Measurements from ENCODE around the gene TEAD1. TPM values are rescaled to one million over a fixed set of nuclear protein-coding genes. Genes with fewer than 3 reads are reported as not detected.

The TEAD1 gene
- polyA plus RNA-seq, 1 donor from 2014 or later: 12.2 TPM

GRCh38 chr11:12829540-12830314 is 155.5 kb downstream of the TEAD1 start:
- no peaks in the 10 kb centered on the region for H4K20me1 ChIP-seq (ENCODE audit: insufficient read depth)
- H3K27ac ChIP-seq (ENCODE audit: low read length): no peak overlapping the region
- TF ChIP-seq MXI1 (conservative IDR thresholded peaks at IDR 0.05; ENCODE audit: poor library complexity, severe bottlenecking) (no peak), EP300 (conservative IDR thresholded peaks at IDR 0.05; ENCODE audit: poor library complexity, severe bottlenecking) (no peak), SMC3 (conservative IDR thresholded peaks at IDR 0.05; ENCODE audit: poor library complexity) (no peak), EZH2 (IDR thresholded peaks at IDR 0.05; ENCODE audit: borderline replicate concordance, insufficient read depth, low read length, poor library complexity, severe bottlenecking) (no peak), CTCF (IDR thresholded peaks at IDR 0.05; ENCODE audit: poor library complexity, severe bottlenecking) (no peak), RAD21 (conservative IDR thresholded peaks at IDR 0.05) (no peak), REST (IDR thresholded peaks at IDR 0.05; ENCODE audit: borderline replicate concordance) (no peak), TAF1 (IDR thresholded peaks at IDR 0.05; ENCODE audit: low read depth) (no peak), POLR2AphosphoS5 (IDR thresholded peaks at IDR 0.05) (no peak)
- H3K9ac ChIP-seq (ENCODE audit: low read length): no peak overlapping the region
- H3K4me3 ChIP-seq (ENCODE audit: low read length): no peak overlapping the region
- no peaks in the 10 kb centered on the region for H3K36me3 ChIP-seq (ENCODE audit: insufficient read depth, low read length)
- no peak overlapping the region for H3K4me2 ChIP-seq (ENCODE audit: low read length)
- no peaks in the 10 kb centered on the region for H3K9me3 ChIP-seq (ENCODE audit: low read length)
- no peak overlapping the region for H2AFZ ChIP-seq (ENCODE audit: low read depth, low read length)
- peaks cover 41% of the 10 kb centered on the region for H3K79me2 ChIP-seq (replicated peaks; ENCODE audit: insufficient read depth, low read length)
- no peaks in the 10 kb centered on the region for H3K27me3 ChIP-seq (ENCODE audit: insufficient read depth, low read depth, low read length)
- no peaks in the 10 kb centered on the region for H3F3A ChIP-seq (ENCODE audit: insufficient read depth, low read length, poor library complexity, severe bottlenecking)
- no peaks in the 10 kb centered on the region for H3K9me2 ChIP-seq (ENCODE audit: insufficient read depth, low read length)

GRCh38 chr11:12831471-12832202 is 157.4 kb downstream of the TEAD1 start:
- H3K9ac ChIP-seq (ENCODE audit: low read length): no peak overlapping the region
- H3K9me3 ChIP-seq (ENCODE audit: low read length): no peaks in the 10 kb centered on the region
- no peak overlapping the region for H3K4me2 ChIP-seq (ENCODE audit: low read length)
- H3K79me2 ChIP-seq (replicated peaks; ENCODE audit: insufficient read depth, low read length): peaks cover 42% of the 10 kb centered on the region
- no peaks in the 10 kb centered on the region for H3F3A ChIP-seq (ENCODE audit: insufficient read depth, low read length, poor library complexity, severe bottlenecking)
- no peak overlapping the region for H2AFZ ChIP-seq (ENCODE audit: low read depth, low read length)
- H4K20me1 ChIP-seq (ENCODE audit: insufficient read depth): no peaks in the 10 kb centered on the region
- H3K27me3 ChIP-seq (ENCODE audit: insufficient read depth, low read depth, low read length): no peaks in the 10 kb centered on the region
- no peak overlapping the region for H3K4me3 ChIP-seq (ENCODE audit: low read length)
- no peaks in the 10 kb centered on the region for H3K9me2 ChIP-seq (ENCODE audit: insufficient read depth, low read length)
- H3K36me3 ChIP-seq (ENCODE audit: insufficient read depth, low read length): no peaks in the 10 kb centered on the region
- H3K27ac ChIP-seq (ENCODE audit: low read length): no peak overlapping the region
- no peak for TF ChIP-seq TAF1 (IDR thresholded peaks at IDR 0.05; ENCODE audit: low read depth)
- no peak for TF ChIP-seq POLR2AphosphoS5 (IDR thresholded peaks at IDR 0.05)
- TF ChIP-seq CTCF (IDR thresholded peaks at IDR 0.05; ENCODE audit: poor library complexity, severe bottlenecking): no peak
- no peak for TF ChIP-seq EP300 (conservative IDR thresholded peaks at IDR 0.05; ENCODE audit: poor library complexity, severe bottlenecking)
- no peak for TF ChIP-seq EZH2 (IDR thresholded peaks at IDR 0.05; ENCODE audit: borderline replicate concordance, insufficient read depth, low read length, poor library complexity, severe bottlenecking)
- TF ChIP-seq MXI1 (conservative IDR thresholded peaks at IDR 0.05; ENCODE audit: poor library complexity, severe bottlenecking): no peak
- no peak for TF ChIP-seq REST (IDR thresholded peaks at IDR 0.05; ENCODE audit: borderline replicate concordance)
- no peak for TF ChIP-seq RAD21 (conservative IDR thresholded peaks at IDR 0.05)
- no peak for TF ChIP-seq SMC3 (conservative IDR thresholded peaks at IDR 0.05; ENCODE audit: poor library complexity)

Data from neural cell (in vitro differentiated cells).